GM13977 (cell line): ENCODE data around the gene SFXN4.
"Not testable (repeated sequence)": the region's sequence is repeated elsewhere in the genome, so short reads cannot be mapped to it uniquely, and the experiment has no call there.

Experiments used
- DNase-seq: peaks from one replicate; pipeline ENCODE4 v3.0.0; 2012; ENCODE audit warnings: low spot score
- in situ Hi-C: fragments of 300-500 bp; cut with MboI; formaldehyde crosslinking; loops from one replicate; pipeline ENCODE4 v1.12.0; 2022; ENCODE audit warnings: low sequenced_read_pairs, low pct_unique_long_range_greater_than_20kb, mixed read lengths, inconsistent platforms; ENCODE audit not compliant: unreplicated experiment
- TF ChIP-seq, protein P1 (sequence below): IDR thresholded peaks from 2 replicates; pipeline ENCODE4 v1.5.1; 2012; ENCODE audit warnings: mild to moderate bottlenecking, control low read depth; ENCODE audit not compliant: insufficient read depth; ENCODE audit errors: extremely low read depth, missing control alignments

Gene SFXN4

DNA sequence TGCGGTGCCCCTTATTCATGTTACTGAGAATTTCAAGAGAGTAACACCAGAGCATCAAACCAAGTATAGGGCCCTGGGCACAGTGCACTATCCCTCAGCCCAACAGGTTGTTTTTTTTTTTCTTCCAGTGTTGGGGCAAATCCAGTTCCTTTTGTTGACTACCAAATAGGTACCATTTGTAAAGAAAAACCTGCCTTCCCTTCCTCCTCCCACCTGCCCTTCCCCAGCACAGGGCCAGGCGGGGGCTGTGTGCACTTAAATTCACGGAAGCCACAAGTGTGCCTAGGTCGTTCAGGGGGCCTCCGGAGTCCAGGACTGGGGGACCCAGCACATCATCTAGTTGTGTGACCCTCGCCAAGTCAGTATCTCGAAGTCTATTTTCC lies 595 bp upstream of the SFXN4 start:
- TF ChIP-seq, protein P1, sequence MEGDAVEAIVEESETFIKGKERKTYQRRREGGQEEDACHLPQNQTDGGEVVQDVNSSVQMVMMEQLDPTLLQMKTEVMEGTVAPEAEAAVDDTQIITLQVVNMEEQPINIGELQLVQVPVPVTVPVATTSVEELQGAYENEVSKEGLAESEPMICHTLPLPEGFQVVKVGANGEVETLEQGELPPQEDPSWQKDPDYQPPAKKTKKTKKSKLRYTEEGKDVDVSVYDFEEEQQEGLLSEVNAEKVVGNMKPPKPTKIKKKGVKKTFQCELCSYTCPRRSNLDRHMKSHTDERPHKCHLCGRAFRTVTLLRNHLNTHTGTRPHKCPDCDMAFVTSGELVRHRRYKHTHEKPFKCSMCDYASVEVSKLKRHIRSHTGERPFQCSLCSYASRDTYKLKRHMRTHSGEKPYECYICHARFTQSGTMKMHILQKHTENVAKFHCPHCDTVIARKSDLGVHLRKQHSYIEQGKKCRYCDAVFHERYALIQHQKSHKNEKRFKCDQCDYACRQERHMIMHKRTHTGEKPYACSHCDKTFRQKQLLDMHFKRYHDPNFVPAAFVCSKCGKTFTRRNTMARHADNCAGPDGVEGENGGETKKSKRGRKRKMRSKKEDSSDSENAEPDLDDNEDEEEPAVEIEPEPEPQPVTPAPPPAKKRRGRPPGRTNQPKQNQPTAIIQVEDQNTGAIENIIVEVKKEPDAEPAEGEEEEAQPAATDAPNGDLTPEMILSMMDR, result no peak
- no peak for DNase-seq
- in situ Hi-C loops, result no loop called here

DNA sequence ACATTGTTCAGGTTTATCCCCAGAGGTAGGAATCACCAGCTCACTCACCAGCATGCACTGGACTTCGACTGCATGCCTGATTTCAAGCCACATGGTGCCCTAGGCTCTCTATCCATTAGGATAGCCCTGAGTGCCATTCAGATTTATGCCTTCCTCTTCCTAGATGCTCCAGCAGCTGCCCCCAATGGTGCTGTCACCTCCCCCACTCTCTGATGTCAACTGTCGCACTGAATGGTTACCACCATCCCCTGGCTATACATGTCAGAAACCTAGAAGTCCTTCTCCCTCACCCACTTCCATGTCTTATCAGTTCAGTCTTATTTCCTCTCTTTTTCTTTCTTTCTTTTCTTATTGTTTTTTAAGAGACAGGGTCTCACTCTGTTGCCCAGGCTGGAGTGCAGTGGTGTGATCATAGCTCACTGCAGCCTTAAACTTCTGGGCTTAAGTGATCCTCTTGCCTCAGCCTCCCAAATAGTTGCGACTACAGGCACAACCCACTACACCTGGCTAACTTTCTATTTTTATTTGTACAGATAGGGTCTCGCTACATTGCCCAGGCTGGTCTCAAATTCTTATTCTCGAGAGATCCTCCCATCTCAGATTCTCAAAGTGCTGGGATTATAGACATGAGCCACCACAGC lies 2.9 kb downstream of the SFXN4 start:
- in situ Hi-C loops, result no loop called here
- DNase-seq, result no peak
- TF ChIP-seq, protein P1, result no peak

DNA sequence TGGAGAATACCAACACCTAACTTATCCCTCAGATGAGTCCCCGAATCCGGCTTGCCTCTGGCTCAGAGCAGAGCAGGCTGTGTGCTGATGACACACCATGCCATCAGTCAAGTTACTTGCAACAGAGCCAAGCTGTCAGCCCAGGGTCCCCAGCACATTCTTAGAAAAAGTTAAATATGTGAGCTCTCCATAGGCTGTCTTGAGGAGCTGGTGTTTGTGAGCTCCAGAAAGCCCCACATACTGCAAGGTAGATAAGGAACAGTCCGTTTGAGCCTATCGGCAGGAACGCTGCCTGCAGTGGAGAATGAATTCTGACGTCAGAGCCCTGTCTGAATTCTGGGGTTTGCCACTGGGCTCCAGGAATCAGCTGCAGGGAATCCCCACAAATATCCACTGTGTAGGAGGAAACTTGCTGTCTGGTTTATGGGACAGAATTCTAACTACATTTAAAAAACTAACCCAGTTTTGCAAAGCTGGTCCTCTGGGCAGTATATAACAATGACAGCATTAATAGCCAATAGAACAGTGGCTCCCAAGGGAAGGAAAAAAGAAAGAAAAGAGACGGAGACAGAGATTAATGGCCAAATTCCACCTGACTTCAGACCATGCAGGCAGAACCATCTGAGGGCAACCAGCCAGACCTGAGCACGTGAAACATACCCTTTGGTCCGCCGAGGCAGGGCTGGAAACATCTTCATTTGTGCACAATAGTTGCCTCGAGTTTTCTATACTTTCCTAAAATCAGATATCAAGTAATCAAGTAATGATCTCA lies 3.6 kb downstream of the SFXN4 start:
- TF ChIP-seq, protein P1, result no peak
- no peak for DNase-seq
- in situ Hi-C loops, result no loop called here

DNA sequence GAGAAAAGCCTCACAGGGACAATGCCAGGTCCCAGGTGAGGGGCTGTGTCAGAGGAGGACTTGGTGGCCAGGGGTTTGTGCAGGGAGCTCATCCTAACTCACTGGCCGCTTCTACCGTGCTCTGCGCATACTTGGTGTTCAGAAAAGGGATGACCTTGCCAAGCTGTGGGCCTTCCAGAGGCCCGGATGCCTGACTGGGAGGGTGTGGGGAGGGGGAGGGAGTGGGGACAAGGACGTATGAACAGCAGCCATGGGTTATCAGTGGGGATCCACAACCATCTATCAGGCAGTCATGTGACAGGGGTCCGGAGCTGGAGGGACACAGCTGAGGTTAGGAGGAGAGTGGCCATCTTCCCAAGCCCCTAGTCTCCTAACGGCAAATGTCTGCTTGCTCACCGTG lies 6.2 kb downstream of the SFXN4 start:
- no peak for DNase-seq
- in situ Hi-C loops, result no loop called here
- TF ChIP-seq, protein P1, result no peak

DNA sequence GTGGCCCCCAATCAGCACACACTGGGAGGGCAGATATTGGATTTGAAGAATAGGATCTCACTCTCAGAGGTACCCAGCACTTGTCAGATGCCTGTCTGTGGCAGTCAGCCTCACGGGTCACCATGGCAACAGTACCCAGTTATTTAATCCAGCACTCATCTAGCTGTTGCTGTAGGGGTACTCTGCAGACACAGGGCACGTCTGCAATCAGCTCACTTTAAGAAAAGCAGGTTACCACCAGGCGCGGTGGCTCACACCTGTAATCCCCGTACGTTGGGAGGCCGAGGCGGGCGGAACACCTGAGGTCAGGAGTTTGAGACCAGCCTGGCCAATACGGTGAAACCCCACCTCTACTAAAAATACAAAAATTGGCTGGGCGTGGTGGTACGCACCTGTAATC lies 11.9 kb downstream of the SFXN4 start:
- TF ChIP-seq, protein P1, result no peak
- DNase-seq, result no peak
- in situ Hi-C loops, result no loop called here

DNA sequence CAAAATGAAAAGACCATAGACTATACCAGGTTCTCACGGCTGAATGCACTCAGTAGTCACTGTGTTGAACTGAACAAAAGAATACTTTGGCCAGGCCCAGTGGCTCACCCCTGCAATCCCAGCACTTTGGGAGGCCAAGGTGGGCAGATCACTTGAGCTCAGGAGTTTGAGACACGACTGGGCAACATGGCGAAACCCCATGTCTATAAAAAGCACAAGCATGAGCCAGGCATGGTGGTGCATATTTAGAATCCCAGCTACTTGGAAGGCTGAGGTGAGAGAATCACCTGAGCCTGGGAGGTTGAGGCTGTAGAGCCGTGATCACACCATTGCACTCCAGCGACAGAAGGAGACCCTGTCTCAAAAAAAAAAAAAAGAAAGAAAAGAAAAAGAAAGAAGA lies 12.5 kb downstream of the SFXN4 start:
- DNase-seq, result no peak
- in situ Hi-C loops, result no loop called here
- TF ChIP-seq, protein P1, result no peak

DNA sequence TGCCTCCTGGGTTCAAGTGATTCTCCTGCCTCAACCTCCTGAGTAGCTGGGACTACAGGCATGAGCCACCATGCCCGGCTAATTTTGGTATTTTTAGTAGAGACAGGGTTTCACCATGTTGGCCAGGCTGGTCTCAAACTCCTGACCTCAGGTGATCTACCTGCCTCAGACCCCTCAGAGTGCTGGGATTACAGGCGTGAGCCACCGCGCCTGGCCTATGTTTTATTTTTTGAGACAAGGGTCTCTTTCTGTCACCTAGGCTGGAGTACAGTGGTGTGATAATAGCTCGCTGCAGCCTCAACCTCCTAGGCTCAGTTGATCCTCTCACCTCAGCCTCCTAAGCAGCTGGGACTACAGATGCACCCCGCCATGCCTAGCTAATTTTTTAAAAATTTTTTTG lies 13.9 kb downstream of the SFXN4 start:
- not testable (repeated sequence) for DNase-seq

More for the DNA sequence above, 13.9 kb downstream of the SFXN4 start:
- in situ Hi-C loops, result not testable (repeated sequence)
